Neural cell (in vitro differentiated cells): ENCODE measurements around the gene SPRN. TPM values are rescaled to one million over a fixed set of nuclear protein-coding genes. Genes with fewer than 3 reads are reported as not detected.

Experiments
- H2AFZ ChIP-seq: fragments of 200-600, 300-800 bp; sonication (generic), shearing (Covaris generic); 2 replicates; pipeline ENCODE4 v1.6.0; 2014; ENCODE audit warnings: low read depth, mild to moderate bottlenecking, antibody characterized with exemption, low read length, moderate library complexity
- H3F3A ChIP-seq: fragments of 200-600 bp; shearing (Covaris generic); 2 replicates; pipeline ENCODE4 v1.6.1; 2016; ENCODE audit warnings: mild to moderate bottlenecking, moderate library complexity, mixed read lengths, antibody characterized with exemption, low read length; ENCODE audit not compliant: insufficient read depth, poor library complexity, severe bottlenecking
- H3K27ac ChIP-seq: fragments of 200-600, 300-800 bp; sonication (generic), shearing (Covaris generic); 2 replicates; pipeline ENCODE4 v1.5.1; 2014; ENCODE audit warnings: mild to moderate bottlenecking, low read length, moderate library complexity
- H3K27me3 ChIP-seq: fragments of 300-800, 200-600 bp; sonication (generic), shearing (Covaris generic); 2 replicates; pipeline ENCODE4 v1.6.0; 2014; ENCODE audit warnings: mild to moderate bottlenecking, low read depth, low read length, moderate library complexity; ENCODE audit not compliant: insufficient read depth
- H3K36me3 ChIP-seq: fragments of 300-800, 200-600 bp; sonication (generic), shearing (Covaris generic); 2 replicates; pipeline ENCODE4 v1.5.1; 2014; ENCODE audit warnings: mild to moderate bottlenecking, antibody characterized with exemption, low read length, moderate library complexity; ENCODE audit not compliant: insufficient read depth
- H3K4me2 ChIP-seq: fragments of 300-800, 200-600 bp; sonication (generic), shearing (Covaris generic); 2 replicates; pipeline ENCODE4 v1.6.0; 2014; ENCODE audit warnings: mild to moderate bottlenecking, low read length
- H3K4me3 ChIP-seq: fragments of 300-800, 200-600 bp; sonication (generic), shearing (Covaris generic); 2 replicates; pipeline ENCODE4 v1.5.1; 2014; ENCODE audit warnings: mild to moderate bottlenecking, low read length, moderate library complexity
- H3K79me2 ChIP-seq: fragments of 200-600 bp; shearing (Covaris generic); replicated peaks from 2 replicates; pipeline ENCODE4 v1.6.0; 2014; ENCODE audit warnings: mild to moderate bottlenecking, low read length, moderate library complexity; ENCODE audit not compliant: insufficient read depth
- H3K9ac ChIP-seq: fragments of 300-800, 200-600 bp; sonication (generic), shearing (Covaris generic); 2 replicates; pipeline ENCODE4 v1.6.1; 2016; ENCODE audit warnings: mild to moderate bottlenecking, low read length, mixed read lengths
- H3K9me2 ChIP-seq: fragments of 200-600 bp; shearing (Covaris generic); 2 replicates; pipeline ENCODE4 v1.6.1; 2016; ENCODE audit warnings: mild to moderate bottlenecking, low read length, mixed read lengths; ENCODE audit not compliant: insufficient read depth
- H3K9me3 ChIP-seq: fragments of 200-600, 300-800 bp; sonication (generic), shearing (Covaris generic); 2 replicates; pipeline ENCODE4 v1.6.1; 2016; ENCODE audit warnings: mild to moderate bottlenecking, mixed run types, low read length, moderate library complexity, mixed read lengths
- H4K20me1 ChIP-seq: fragments of 200-600 bp; shearing (Covaris generic); 2 replicates; pipeline ENCODE4 v1.6.1; 2016; ENCODE audit warnings: mild to moderate bottlenecking, mixed run types; ENCODE audit not compliant: insufficient read depth
- EP300 ChIP-seq: fragments of 450-650 bp; conservative IDR thresholded peaks from 2 replicates; pipeline ENCODE4 v1.6.1; 2014; ENCODE audit warnings: antibody characterized with exemption, mild to moderate bottlenecking, moderate library complexity; ENCODE audit not compliant: poor library complexity, severe bottlenecking
- EZH2 ChIP-seq: fragments of 200-600, 300-800 bp; shearing (Covaris generic), sonication (generic); IDR thresholded peaks from 2 replicates; pipeline ENCODE4 v1.6.1; 2014; ENCODE audit warnings: antibody characterized with exemption, low read length, borderline replicate concordance, mild to moderate bottlenecking; ENCODE audit not compliant: insufficient read depth, poor library complexity, severe bottlenecking
- MXI1 ChIP-seq: fragments of 450-650 bp; conservative IDR thresholded peaks from 2 replicates; pipeline ENCODE4 v1.6.1; 2014; ENCODE audit warnings: antibody characterized with exemption, mild to moderate bottlenecking; ENCODE audit not compliant: poor library complexity, severe bottlenecking
- POLR2AphosphoS5 ChIP-seq: IDR thresholded peaks from 2 replicates; pipeline ENCODE4 v1.6.1; 2012
- RAD21 ChIP-seq: fragments of 450-650 bp; conservative IDR thresholded peaks from 2 replicates; pipeline ENCODE4 v1.6.1; 2014; ENCODE audit warnings: antibody characterized with exemption, mild to moderate bottlenecking, moderate library complexity
- SMC3 ChIP-seq: fragments of 450-650 bp; conservative IDR thresholded peaks from 2 replicates; pipeline ENCODE4 v1.6.1; 2014; ENCODE audit warnings: antibody characterized with exemption, mild to moderate bottlenecking, moderate library complexity; ENCODE audit not compliant: poor library complexity
- TAF1 ChIP-seq: IDR thresholded peaks from 2 replicates; pipeline ENCODE4 v1.6.1; 2012; ENCODE audit warnings: low read depth
- polyA plus RNA-seq: library from polyadenylated mRNA; depleted of rRNA; stranded (reverse); fragments of >200 nt; gene quantifications from 2 replicates; pipeline ENCODE4 v1.2.3, GENCODE V29; 2014
- TF ChIP-seq, protein P1 (sequence below): IDR thresholded peaks from 2 replicates; pipeline ENCODE4 v1.6.1; 2012; ENCODE audit warnings: borderline replicate concordance
- TF ChIP-seq, protein P2 (sequence below): fragments of 450-650 bp; IDR thresholded peaks from 2 replicates; pipeline ENCODE4 v1.5.1; 2014; ENCODE audit warnings: antibody characterized with exemption, mild to moderate bottlenecking, moderate library complexity; ENCODE audit not compliant: poor library complexity, severe bottlenecking

Gene SPRN
- polyA plus RNA-seq, 1 donor from 2014 or later, result 1.1 TPM

- H3K27me3 ChIP-seq, result no peaks in the 10 kb centered on the region
- TF ChIP-seq SMC3 (no peak), EZH2 (no peak), RAD21 (no peak), MXI1 (no peak), EP300 (no peak), POLR2AphosphoS5 (no peak), TAF1 (no peak)
- TF ChIP-seq, protein P1, sequence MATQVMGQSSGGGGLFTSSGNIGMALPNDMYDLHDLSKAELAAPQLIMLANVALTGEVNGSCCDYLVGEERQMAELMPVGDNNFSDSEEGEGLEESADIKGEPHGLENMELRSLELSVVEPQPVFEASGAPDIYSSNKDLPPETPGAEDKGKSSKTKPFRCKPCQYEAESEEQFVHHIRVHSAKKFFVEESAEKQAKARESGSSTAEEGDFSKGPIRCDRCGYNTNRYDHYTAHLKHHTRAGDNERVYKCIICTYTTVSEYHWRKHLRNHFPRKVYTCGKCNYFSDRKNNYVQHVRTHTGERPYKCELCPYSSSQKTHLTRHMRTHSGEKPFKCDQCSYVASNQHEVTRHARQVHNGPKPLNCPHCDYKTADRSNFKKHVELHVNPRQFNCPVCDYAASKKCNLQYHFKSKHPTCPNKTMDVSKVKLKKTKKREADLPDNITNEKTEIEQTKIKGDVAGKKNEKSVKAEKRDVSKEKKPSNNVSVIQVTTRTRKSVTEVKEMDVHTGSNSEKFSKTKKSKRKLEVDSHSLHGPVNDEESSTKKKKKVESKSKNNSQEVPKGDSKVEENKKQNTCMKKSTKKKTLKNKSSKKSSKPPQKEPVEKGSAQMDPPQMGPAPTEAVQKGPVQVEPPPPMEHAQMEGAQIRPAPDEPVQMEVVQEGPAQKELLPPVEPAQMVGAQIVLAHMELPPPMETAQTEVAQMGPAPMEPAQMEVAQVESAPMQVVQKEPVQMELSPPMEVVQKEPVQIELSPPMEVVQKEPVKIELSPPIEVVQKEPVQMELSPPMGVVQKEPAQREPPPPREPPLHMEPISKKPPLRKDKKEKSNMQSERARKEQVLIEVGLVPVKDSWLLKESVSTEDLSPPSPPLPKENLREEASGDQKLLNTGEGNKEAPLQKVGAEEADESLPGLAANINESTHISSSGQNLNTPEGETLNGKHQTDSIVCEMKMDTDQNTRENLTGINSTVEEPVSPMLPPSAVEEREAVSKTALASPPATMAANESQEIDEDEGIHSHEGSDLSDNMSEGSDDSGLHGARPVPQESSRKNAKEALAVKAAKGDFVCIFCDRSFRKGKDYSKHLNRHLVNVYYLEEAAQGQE, result no peak
- TF ChIP-seq, protein P2, sequence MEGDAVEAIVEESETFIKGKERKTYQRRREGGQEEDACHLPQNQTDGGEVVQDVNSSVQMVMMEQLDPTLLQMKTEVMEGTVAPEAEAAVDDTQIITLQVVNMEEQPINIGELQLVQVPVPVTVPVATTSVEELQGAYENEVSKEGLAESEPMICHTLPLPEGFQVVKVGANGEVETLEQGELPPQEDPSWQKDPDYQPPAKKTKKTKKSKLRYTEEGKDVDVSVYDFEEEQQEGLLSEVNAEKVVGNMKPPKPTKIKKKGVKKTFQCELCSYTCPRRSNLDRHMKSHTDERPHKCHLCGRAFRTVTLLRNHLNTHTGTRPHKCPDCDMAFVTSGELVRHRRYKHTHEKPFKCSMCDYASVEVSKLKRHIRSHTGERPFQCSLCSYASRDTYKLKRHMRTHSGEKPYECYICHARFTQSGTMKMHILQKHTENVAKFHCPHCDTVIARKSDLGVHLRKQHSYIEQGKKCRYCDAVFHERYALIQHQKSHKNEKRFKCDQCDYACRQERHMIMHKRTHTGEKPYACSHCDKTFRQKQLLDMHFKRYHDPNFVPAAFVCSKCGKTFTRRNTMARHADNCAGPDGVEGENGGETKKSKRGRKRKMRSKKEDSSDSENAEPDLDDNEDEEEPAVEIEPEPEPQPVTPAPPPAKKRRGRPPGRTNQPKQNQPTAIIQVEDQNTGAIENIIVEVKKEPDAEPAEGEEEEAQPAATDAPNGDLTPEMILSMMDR, result no peak
- no peak overlapping the region for H3K9ac ChIP-seq
- H3K36me3 ChIP-seq, result no peaks in the 10 kb centered on the region
- H3K9me2 ChIP-seq, result no peaks in the 10 kb centered on the region
- no peak overlapping the region for H3K27ac ChIP-seq
- no peak overlapping the region for H3K4me2 ChIP-seq
- H3F3A ChIP-seq, result no peaks in the 10 kb centered on the region
- no peak overlapping the region for H3K4me3 ChIP-seq
- no peaks in the 10 kb centered on the region for H3K79me2 ChIP-seq
- no peak overlapping the region for H2AFZ ChIP-seq
- no peaks in the 10 kb centered on the region for H4K20me1 ChIP-seq
- no peaks in the 10 kb centered on the region for H3K9me3 ChIP-seq
These were observed 40.4 kb downstream of the SPRN start for GRCh38 chr10:133384071-133384470.

DNA sequence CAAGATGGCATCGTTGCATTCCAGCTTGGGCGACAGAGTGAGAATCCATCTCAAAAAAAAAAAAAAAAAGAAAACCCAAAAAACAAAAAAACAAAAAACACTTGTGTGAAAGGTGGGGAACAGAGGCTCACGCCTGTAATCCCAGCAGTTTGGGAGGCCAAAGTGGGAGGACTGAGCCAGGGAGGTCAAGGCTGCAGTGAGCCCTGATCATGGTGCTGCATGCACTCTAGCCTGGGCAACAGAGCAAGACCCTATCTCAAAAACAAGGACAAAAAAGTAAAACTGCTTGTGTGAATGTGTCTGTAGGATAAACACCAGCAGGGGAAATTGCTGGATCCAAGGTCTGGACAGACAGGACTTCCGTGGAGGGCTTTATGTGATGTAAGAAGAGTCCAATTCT, 40.9 kb downstream of the SPRN start:
- TF ChIP-seq RAD21, result no peak
- TF ChIP-seq, protein P1, result no peak
- no peak for TF ChIP-seq SMC3
- TF ChIP-seq MXI1, result no peak
- Histone ChIP-seq H3K27ac (no peak overlapping the region), H3K79me2 (no peaks in the 10 kb centered on the region), H3K27me3 (peaks cover 2% of the 10 kb centered on the region), H3K9ac (no peak overlapping the region), H2AFZ (no peak overlapping the region), H3K36me3 (no peaks in the 10 kb centered on the region), H3K4me3 (no peak overlapping the region), H3K4me2 (no peak overlapping the region), H3K9me3 (no peaks in the 10 kb centered on the region), H3F3A (no peaks in the 10 kb centered on the region), H3K9me2 (no peaks in the 10 kb centered on the region), H4K20me1 (no peaks in the 10 kb centered on the region)
